Tibial nerve (tissue), 4 donors: ENCODE data around the gene RIN1.

Experiments used
- EP300 ChIP-seq, 2 donors: sonication (generic); formaldehyde crosslinking; IDR thresholded peaks; one replicate each; pipeline ENCODE4 v1.6.1; 2017; ENCODE audit warnings: antibody characterized with exemption in 2 of 2, mild to moderate bottlenecking in 1 of 2
- POLR2A ChIP-seq, 2 donors: fragments of 450-650 bp; IDR thresholded peaks; one replicate each; pipeline ENCODE4 v1.6.1; 2017; ENCODE audit warnings: antibody characterized with exemption in 2 of 2, mild to moderate bottlenecking in 2 of 2, moderate library complexity in 2 of 2
- TF ChIP-seq, protein P1 (sequence below), 5 experiments: fragments of 200-600 bp in 3 of 5; fragments of 450-650 bp in 2 of 5; sonication (generic) in 3 of 5; IDR thresholded peaks; one replicate each; pipeline ENCODE4 v1.5.1; 2016 to 2019; ENCODE audit warnings: antibody characterized with exemption in 5 of 5, mild to moderate bottlenecking in 3 of 5, moderate library complexity in 2 of 5

DNA sequence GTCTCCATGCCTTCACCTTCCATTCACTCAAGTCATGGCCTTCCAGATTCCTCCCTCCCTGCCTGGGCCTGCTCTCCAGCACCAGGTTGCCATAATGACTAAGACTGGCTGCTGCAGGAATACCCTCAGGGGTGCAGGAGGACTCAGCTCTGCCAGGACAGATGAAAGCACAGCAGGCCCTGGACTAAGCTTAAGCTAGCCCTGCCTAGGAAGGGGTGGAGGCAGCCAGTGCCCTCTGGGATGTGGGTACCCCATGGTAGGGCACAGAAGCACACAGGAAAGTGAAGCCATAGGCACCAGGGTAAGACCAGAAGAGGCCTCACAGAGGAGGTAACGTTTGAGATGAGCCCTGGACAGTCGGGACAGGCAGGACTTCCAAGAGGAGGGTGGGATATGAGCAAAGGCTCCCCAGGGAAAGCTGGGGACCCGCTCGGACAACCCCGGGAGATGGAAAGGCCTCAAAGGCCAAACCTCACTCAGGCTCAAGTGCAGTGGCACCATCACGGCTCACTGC, 3.0 kb upstream of the RIN1 start:
- TF ChIP-seq EP300 (IDR thresholded peaks at IDR 0.05) (no peak), POLR2A (IDR thresholded peaks at IDR 0.05) (no peak)
- TF ChIP-seq, protein P1, sequence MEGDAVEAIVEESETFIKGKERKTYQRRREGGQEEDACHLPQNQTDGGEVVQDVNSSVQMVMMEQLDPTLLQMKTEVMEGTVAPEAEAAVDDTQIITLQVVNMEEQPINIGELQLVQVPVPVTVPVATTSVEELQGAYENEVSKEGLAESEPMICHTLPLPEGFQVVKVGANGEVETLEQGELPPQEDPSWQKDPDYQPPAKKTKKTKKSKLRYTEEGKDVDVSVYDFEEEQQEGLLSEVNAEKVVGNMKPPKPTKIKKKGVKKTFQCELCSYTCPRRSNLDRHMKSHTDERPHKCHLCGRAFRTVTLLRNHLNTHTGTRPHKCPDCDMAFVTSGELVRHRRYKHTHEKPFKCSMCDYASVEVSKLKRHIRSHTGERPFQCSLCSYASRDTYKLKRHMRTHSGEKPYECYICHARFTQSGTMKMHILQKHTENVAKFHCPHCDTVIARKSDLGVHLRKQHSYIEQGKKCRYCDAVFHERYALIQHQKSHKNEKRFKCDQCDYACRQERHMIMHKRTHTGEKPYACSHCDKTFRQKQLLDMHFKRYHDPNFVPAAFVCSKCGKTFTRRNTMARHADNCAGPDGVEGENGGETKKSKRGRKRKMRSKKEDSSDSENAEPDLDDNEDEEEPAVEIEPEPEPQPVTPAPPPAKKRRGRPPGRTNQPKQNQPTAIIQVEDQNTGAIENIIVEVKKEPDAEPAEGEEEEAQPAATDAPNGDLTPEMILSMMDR (IDR thresholded peaks at IDR 0.05), result no peak
